HCT116 (cell line): ENCODE data around the gene ALG13. TPM values are rescaled to one million over a fixed set of nuclear protein-coding genes. Genes with fewer than 3 reads are reported as not detected.

ENCODE experiments used
- ATAC-seq: fragments of 200-7000 bp; cut with Tn5 transposase; 2 replicates; pipeline ENCODE4 v1.9.1; 2020; ENCODE audit warnings: mild to moderate bottlenecking, moderate library complexity
- BruUV-seq: library from RNA; stranded (reverse); fragments of 400-500 nt; replicated peaks from 2 replicates; lab custom pipeline; 2021; lab: Mats Ljungman, UMichigan
- CTCF ChIA-PET: fragments of 300-600 bp; sonication (Branson Sonifier 250); formaldehyde crosslinking; loops from one replicate; lab custom pipeline; 2021; ENCODE audit warnings: antibody characterized with exemption; lab: Charles Lee
- POLR2A ChIA-PET: fragments of 300-600, 350-600 bp; sonication (Branson Sonifier 250); formaldehyde crosslinking; loops from one replicate; lab custom pipeline; 2021; ENCODE audit warnings: antibody characterized with exemption; lab: Charles Lee
- RAD21 ChIA-PET, 2 experiments: fragments of 300-600 bp; sonication (Branson Sonifier 250); formaldehyde crosslinking; loops; one replicate each; lab custom pipeline; 2023; ENCODE audit warnings: low total read pairs in 2 of 2; ENCODE audit not compliant: uncharacterized antibody in 2 of 2, unreplicated experiment in 2 of 2, low non-redundant PET in 1 of 2; lab: Charles Lee
- DNase-seq: peaks from one replicate; pipeline ENCODE4 v3.0.0-alpha.2; 2010; ENCODE audit warnings: low read depth, low spot score
- H2AFZ ChIP-seq: fragments of 200-600 bp; shearing (Covaris generic), sonication (generic); 2 replicates; pipeline ENCODE4 v1.6.1; 2017; ENCODE audit warnings: low read depth, mixed run types, mixed read lengths, antibody characterized with exemption, low read length; ENCODE audit not compliant: poor library complexity, severe bottlenecking
- H3K27ac ChIP-seq: 2 replicates; pipeline ENCODE4 v1.5.1; 2012; ENCODE audit warnings: low read depth, low read length
- H3K27me3 ChIP-seq: fragments of 200-600 bp; sonication (generic); 2 replicates; pipeline ENCODE4 v1.6.1; 2016; ENCODE audit warnings: mixed run types, low read length, mixed read lengths; ENCODE audit not compliant: insufficient read depth
- H3K36me3 ChIP-seq, 2 experiments: fragments of 200-500 bp in 1 of 2; fragments of 200-600 bp in 1 of 2; sonication (Bioruptor generic) in 1 of 2; sonication (generic) in 1 of 2; 2 replicates each; pipeline versions ENCODE4 v1.5.1 to v1.6.1; 2014 to 2016; ENCODE audit warnings: low read length in 2 of 2, inconsistent platforms in 1 of 2, mixed read lengths in 1 of 2, mixed run types in 1 of 2; ENCODE audit not compliant: insufficient read depth in 2 of 2, control insufficient read depth in 1 of 2
- H3K4me1 ChIP-seq, 2 experiments: fragments of 200-600 bp in 1 of 2; sonication (generic) in 1 of 2; 2 replicates each; pipeline versions ENCODE4 v1.5.1 to v1.6.1; 2012 to 2017; ENCODE audit warnings: low read length in 2 of 2, inconsistent platforms in 1 of 2, mild to moderate bottlenecking in 1 of 2, mixed read lengths in 1 of 2, mixed run types in 1 of 2, moderate library complexity in 1 of 2; ENCODE audit not compliant: insufficient read depth in 2 of 2, control insufficient read depth in 1 of 2
- H3K4me2 ChIP-seq: fragments of 200-600 bp; sonication (generic); 2 replicates; pipeline ENCODE4 v1.6.1; 2017; ENCODE audit warnings: mixed run types, low read length, mixed read lengths
- H3K4me3 ChIP-seq, 2 experiments: fragments of 200-600 bp in 1 of 2; sonication (generic) in 1 of 2; replicated peaks in 1 of 2; 2 replicates each; pipeline ENCODE4 v1.5.1; 2011 to 2016; ENCODE audit warnings: low read length in 2 of 2, control low read depth in 1 of 2, low read depth in 1 of 2, mild to moderate bottlenecking in 1 of 2, mixed read lengths in 1 of 2, mixed run types in 1 of 2
- H3K79me2 ChIP-seq: fragments of 200-600 bp; sonication (generic); 2 replicates; pipeline ENCODE4 v1.6.1; 2017; ENCODE audit warnings: mild to moderate bottlenecking, mixed run types, low read length, moderate library complexity, mixed read lengths; ENCODE audit not compliant: insufficient read depth
- H3K9ac ChIP-seq: fragments of 200-600 bp; sonication (generic); 2 replicates; pipeline ENCODE4 v1.6.1; 2016; ENCODE audit warnings: low read length, mixed read lengths
- H3K9me2 ChIP-seq: fragments of 200-600 bp; sonication (generic), shearing (Covaris generic); 2 replicates; pipeline ENCODE4 v1.6.1; 2017; ENCODE audit warnings: mixed run types, mild to moderate bottlenecking, moderate library complexity; ENCODE audit not compliant: insufficient read depth
- H3K9me3 ChIP-seq, 2 experiments: fragments of 200-500 bp in 1 of 2; fragments of 200-600 bp in 1 of 2; sonication (Bioruptor generic) in 1 of 2; sonication (generic) in 1 of 2; 2 replicates each; pipeline ENCODE4 v1.6.1; 2014 to 2017; ENCODE audit warnings: low read length in 2 of 2, mixed read lengths in 2 of 2, inconsistent platforms in 1 of 2, low read depth in 1 of 2, mild to moderate bottlenecking in 1 of 2, mixed run types in 1 of 2, moderate library complexity in 1 of 2; ENCODE audit not compliant: control insufficient read depth in 1 of 2, insufficient read depth in 1 of 2
- H4K20me1 ChIP-seq: fragments of 200-600 bp; sonication (generic), shearing (Covaris generic); 2 replicates; pipeline ENCODE4 v1.6.1; 2017; ENCODE audit warnings: mixed run types, mild to moderate bottlenecking, moderate library complexity; ENCODE audit not compliant: insufficient read depth
- ATF3 ChIP-seq: IDR thresholded peaks from 2 replicates; pipeline ENCODE4 v1.6.1; 2012
- CEBPB ChIP-seq: IDR thresholded peaks from 2 replicates; pipeline ENCODE4 v1.6.1; 2012; ENCODE audit warnings: low read depth
- EGR1 ChIP-seq: IDR thresholded peaks from 2 replicates; pipeline ENCODE4 v1.6.1; 2012; ENCODE audit warnings: low read depth
- ELF1 ChIP-seq: IDR thresholded peaks from 2 replicates; pipeline ENCODE4 v1.6.1; 2012; ENCODE audit warnings: low read depth, borderline replicate concordance
- EZH2 ChIP-seq: fragments of 200-600 bp; sonication (generic); IDR thresholded peaks from 2 replicates; pipeline ENCODE4 v1.6.1; 2017; ENCODE audit warnings: antibody characterized with exemption, mixed run types
- FOSL1 ChIP-seq: IDR thresholded peaks from 2 replicates; pipeline ENCODE4 v1.6.1; 2012; ENCODE audit warnings: low read depth
- JUND ChIP-seq: IDR thresholded peaks from 2 replicates; pipeline ENCODE4 v1.6.1; 2012
- POLR2AphosphoS5 ChIP-seq: IDR thresholded peaks from 2 replicates; pipeline ENCODE4 v1.6.1; 2011; ENCODE audit warnings: mild to moderate bottlenecking, low read depth, low read length, moderate library complexity
- RAD21 ChIP-seq: IDR thresholded peaks from 2 replicates; pipeline ENCODE4 v1.6.1; 2012; ENCODE audit warnings: low read depth, mild to moderate bottlenecking
- SP1 ChIP-seq: IDR thresholded peaks from 2 replicates; pipeline ENCODE4 v1.6.1; 2012; ENCODE audit warnings: low read depth
- SRF ChIP-seq: IDR thresholded peaks from 2 replicates; pipeline ENCODE4 v1.6.1; 2012; ENCODE audit warnings: low read depth
- TCF7L2 ChIP-seq: IDR thresholded peaks from 2 replicates; pipeline ENCODE4 v1.7.0; 2011; ENCODE audit warnings: borderline replicate concordance, inconsistent platforms; ENCODE audit not compliant: insufficient read depth, insufficient read length; ENCODE audit errors: extremely low read depth
- YY1 ChIP-seq: IDR thresholded peaks from 2 replicates; pipeline ENCODE4 v1.6.1; 2011; ENCODE audit warnings: low read length, low read depth, moderate library complexity, mild to moderate bottlenecking; ENCODE audit not compliant: insufficient replicate concordance; ENCODE audit errors: extremely low read depth
- ZFX ChIP-seq: fragments of 450-650 bp; IDR thresholded peaks from 2 replicates; pipeline ENCODE4 v1.6.1; 2017
- ZNF274 ChIP-seq: fragments of 200-500 bp; sonication (Bioruptor generic); IDR thresholded peaks from 2 replicates; pipeline ENCODE4 v1.6.1; 2014; ENCODE audit warnings: mild to moderate bottlenecking, low read depth, low read length, inconsistent platforms
- intact Hi-C: fragments of 100-400 bp; cut with micrococcal nuclease; formaldehyde crosslinking; loops from 2 replicates; pipeline ENCODE4 v1.10.0; 2022
- total RNA-seq: library from RNA; stranded (reverse); gene quantifications from one replicate; pipeline ENCODE4 v1.2.1, GENCODE V29; 2021; ENCODE audit not compliant: unreplicated experiment
- TF ChIP-seq, protein P1 (sequence below): IDR thresholded peaks from 2 replicates; pipeline ENCODE4 v1.6.1; 2011; ENCODE audit warnings: mild to moderate bottlenecking, low read length, moderate library complexity; ENCODE audit not compliant: insufficient replicate concordance; ENCODE audit errors: extremely low read depth
- TF ChIP-seq, protein P2 (sequence below): IDR thresholded peaks from 2 replicates; pipeline ENCODE4 v1.6.1; 2012

Gene ALG13
- total RNA-seq, 1 experiment from 2014 or later = 50.4 TPM

DNA sequence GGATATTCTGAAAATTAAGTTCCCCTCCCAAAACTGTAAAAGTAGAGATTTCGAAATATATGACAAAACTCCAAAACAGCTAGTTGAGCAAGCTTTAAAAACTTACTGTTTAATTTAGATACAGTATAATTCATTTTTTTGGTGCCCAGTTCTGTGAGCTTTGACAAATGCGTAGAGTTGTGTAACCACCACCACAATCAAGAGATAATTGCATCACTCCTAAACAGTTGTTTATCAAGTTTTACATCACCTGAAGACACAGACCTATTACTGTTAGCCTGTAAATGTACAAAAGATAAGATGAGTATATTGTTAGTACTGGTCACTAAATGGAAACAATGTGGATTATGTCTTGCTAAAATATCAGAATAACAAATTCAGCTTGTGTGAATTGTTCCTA is 62.3 kb downstream of the ALG13 start:
- no peak overlapping the region for H3K9ac ChIP-seq
- intact Hi-C loops = no loop called here
- no peaks in the 10 kb centered on the region for H4K20me1 ChIP-seq
- no peak overlapping the region for H2AFZ ChIP-seq
- no peaks in the 10 kb centered on the region for H3K27me3 ChIP-seq
- ATAC-seq (no peak), DNase-seq (no peak)
- H3K4me3 ChIP-seq = no peak overlapping the region
- ChIA-PET RAD21 (no interaction called here), POLR2A (no interaction called here), CTCF (no interaction called here)
- H3K9me2 ChIP-seq = no peaks in the 10 kb centered on the region
- no peaks in the 10 kb centered on the region for H3K9me3 ChIP-seq
- TF ChIP-seq POLR2AphosphoS5 = no peak
- TF ChIP-seq CEBPB = no peak
- no peak for TF ChIP-seq TCF7L2
- no peak for TF ChIP-seq EGR1
- no peak for TF ChIP-seq ELF1
- TF ChIP-seq EZH2 = no peak
- no peak for TF ChIP-seq JUND
- no peak for TF ChIP-seq SRF
- no peak for TF ChIP-seq ZNF274
- TF ChIP-seq, protein P1, sequence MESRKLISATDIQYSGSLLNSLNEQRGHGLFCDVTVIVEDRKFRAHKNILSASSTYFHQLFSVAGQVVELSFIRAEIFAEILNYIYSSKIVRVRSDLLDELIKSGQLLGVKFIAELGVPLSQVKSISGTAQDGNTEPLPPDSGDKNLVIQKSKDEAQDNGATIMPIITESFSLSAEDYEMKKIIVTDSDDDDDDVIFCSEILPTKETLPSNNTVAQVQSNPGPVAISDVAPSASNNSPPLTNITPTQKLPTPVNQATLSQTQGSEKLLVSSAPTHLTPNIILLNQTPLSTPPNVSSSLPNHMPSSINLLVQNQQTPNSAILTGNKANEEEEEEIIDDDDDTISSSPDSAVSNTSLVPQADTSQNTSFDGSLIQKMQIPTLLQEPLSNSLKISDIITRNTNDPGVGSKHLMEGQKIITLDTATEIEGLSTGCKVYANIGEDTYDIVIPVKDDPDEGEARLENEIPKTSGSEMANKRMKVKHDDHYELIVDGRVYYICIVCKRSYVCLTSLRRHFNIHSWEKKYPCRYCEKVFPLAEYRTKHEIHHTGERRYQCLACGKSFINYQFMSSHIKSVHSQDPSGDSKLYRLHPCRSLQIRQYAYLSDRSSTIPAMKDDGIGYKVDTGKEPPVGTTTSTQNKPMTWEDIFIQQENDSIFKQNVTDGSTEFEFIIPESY = no peak
- TF ChIP-seq YY1 = no peak
- TF ChIP-seq ATF3 = no peak
- no peak for TF ChIP-seq SP1
- no peak for TF ChIP-seq RAD21
- no peak for TF ChIP-seq ZFX
- no peak for TF ChIP-seq FOSL1
- TF ChIP-seq, protein P2, sequence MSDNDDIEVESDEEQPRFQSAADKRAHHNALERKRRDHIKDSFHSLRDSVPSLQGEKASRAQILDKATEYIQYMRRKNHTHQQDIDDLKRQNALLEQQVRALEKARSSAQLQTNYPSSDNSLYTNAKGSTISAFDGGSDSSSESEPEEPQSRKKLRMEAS = no peak
- H3K79me2 ChIP-seq = no peaks in the 10 kb centered on the region
- H3K36me3 ChIP-seq = peaks cover 0 to 5% of the 10 kb centered on the region in 2 experiments; a peak in 2 of 4 replicates
- no peak overlapping the region for H3K4me2 ChIP-seq
- no peak overlapping the region for H3K27ac ChIP-seq
- H3K4me1 ChIP-seq = no peaks in the 10 kb centered on the region
- BruUV-seq = no TSS peak
